Measurements from ENCODE around the gene GRIP1.

GRIP1 gene

DNA sequence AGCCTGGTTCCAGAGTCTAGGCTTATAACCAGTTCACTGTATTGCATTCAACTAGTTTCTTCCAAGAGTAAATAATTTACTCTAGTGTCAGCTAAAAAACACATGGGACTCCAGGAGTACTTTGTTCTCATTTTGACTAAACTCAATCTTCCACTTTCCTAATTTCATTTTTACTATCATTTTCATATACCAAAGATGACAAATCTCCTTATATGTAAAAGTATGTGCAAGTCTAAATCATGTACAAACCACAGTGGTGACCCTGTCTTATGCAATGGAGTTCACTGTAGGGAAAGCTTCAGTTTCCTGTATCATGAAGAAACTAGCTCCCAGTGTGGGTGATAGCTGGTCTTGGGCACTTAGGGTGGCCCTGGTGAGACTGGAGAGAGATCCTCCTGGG is 225.0 kb downstream of the GRIP1 start:
- DNase-seq (ENCODE audit: low read depth in 2 of 2), result no peak

DNA sequence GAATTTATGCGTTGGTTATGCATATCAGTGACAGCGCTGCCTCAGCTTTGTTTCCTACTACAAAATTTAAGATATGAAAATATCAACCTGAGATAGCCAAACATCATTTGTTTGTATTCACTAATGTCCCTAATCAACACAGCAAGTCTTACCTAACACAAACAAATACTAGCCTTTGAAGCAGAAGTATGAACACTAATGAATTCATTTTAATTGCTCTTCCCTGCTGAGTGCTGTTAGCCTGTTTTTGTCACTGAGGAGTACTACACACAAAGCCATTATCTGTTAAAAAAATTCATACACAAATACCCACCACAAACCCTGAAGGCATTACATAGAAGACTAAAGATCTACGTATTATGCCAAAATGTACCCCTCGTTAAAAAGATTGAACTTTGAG is 225.8 kb downstream of the GRIP1 start:
- no peak for DNase-seq (ENCODE audit: low read depth in 2 of 2)

DNA sequence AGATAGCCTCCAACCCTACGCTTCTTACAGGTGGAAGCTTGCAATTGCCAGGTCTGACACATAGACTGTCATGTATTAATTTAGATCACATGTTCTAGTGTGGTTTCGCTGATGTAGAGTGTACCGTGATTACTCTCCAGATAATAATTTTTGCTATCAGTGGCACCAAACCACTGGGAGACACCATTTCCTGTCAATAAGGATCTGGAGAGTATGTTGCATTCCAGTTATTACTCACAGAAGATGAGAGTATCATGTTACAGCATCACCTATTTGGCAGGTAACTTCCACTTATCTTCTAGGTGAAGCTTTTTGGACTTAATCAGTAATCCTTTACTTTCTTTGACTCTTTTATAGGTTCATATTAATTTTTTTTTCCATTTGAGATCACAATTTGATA is 229.3 kb downstream of the GRIP1 start:
- no peak for DNase-seq (ENCODE audit: low read depth in 2 of 2)

DNA sequence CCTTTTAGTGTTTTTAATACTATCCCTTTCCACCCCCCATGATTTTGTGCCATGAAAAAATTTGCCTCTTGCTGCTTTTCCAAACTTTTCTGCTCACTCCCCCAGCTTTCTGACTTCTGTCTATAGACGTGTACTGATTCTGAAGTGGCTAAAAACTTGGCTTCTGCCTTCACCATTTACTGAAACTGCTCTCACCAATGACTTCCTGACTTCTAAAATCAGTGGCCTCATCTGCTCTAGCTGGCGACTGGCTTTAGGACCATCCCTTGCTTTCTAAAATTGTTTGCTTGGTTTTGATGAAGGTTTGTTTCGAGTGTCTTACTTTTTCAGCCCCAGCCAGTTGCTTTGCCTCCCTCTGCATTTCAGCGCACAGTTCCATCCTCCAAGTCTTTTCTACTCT is 231.2 kb downstream of the GRIP1 start:
- DNase-seq (ENCODE audit: low read depth in 2 of 2), result no peak

DNA sequence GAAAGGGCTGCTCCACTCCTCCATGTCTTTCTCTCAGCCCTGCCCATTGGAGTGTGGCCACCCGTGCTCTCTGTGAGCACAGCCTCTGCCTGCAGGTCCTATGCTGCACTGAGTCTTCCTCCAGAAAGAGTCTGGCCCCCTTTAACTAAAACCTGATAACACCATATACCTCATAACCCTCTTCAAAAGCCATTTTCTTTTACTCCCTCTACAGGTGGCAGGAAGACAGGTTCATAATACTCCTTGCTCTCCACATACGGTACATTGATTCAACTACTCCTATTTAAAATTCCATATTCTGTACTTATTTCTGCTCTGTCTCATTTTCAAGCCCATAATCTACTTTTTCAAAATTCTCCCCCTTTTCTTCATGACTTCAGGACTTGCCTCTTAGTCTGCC is 232.6 kb downstream of the GRIP1 start:
- DNase-seq (ENCODE audit: low read depth in 2 of 2), result no peak

DNA sequence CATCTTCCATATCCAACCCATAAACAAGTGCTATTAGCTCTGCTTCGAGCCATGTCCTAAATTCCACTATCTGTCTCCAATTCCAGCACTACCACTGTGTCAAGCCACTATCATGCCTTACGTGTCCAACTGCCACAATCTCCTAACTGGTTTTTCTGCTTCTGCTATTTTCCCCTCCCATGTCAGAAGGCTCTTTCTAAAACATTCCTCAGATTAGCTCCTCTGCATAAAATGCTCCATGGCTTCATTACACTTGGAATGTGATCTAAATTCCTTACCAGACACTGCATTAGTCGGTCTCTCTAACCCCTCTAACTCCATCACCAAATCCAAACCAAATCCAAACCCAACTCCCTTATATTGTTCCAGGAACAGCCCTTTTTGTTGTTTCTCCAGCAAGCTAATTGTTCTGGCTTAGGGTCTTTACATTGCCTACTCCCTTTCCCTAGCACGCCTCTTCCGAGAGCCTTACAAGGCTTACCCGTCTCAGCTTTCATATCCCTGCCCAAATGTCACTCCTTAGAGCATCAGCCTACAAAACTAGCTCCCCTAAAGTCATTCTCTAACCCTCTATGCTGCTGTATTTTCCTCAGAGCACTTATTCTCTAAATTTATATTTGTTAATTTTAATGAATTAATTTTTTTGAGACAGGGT is 236.8 kb downstream of the GRIP1 start:
- no peak for DNase-seq (ENCODE audit: low read depth in 2 of 2)

DNA sequence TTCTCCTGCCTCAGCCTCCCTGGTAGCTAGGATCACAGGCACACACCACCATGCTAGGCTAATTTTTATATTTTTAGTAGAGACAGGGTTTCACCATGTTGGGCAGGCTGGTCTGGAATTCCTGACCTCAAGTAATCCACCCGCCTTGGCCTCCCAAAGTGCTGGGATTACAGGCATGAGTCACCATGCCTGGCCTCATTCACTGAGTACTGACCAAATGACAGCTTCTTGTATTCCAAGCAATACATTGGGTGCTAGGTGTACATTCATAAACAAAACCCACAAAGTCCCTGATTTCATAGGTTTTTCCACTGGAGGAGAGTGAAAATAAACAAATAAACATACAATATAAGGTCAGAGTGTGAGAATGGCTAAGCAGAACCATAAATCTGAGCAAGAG is 240.3 kb downstream of the GRIP1 start:
- no peak for DNase-seq (ENCODE audit: low read depth in 2 of 2)

DNA sequence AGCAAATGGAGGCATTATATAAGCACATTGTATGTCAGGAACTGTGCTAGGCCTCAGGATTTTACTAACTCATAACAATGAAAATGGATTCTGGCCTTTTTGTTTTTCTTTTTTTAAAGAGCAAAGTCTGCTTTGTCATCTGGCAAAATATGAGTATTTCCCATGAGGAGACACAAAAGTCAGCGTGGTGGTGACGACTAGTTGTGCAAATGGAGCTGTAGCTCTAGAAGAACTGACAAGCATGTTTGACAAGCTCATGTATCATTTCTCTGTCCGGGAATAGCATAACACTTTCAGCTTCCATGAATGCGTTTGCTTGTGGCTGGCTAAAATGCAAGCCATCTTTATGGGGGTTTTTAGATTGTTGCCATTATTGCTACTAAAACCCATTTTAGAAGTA is 248.8 kb downstream of the GRIP1 start:
- DNase-seq (ENCODE audit: low read depth in 2 of 2), result no peak

DNA sequence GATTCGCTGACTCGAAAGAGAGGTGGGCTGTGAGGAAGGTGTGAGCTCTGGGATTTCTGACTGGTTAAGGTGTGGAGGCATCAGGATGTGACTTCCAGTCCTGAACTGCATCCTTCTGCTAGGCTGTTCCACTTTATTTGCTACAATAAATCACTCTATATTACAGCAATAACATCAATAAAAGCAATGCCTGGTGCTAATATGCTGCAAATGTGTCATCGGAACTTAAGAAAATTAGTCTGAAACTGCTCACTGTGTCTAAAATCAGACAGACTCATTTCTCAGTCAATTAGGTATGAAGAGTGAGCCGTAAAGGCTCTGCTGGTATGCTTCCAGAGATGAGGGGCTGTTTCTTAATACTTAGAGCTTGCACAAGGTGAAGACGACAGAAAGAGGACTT is 250.0 kb downstream of the GRIP1 start:
- DNase-seq (ENCODE audit: low read depth in 2 of 2), result no peak

DNA sequence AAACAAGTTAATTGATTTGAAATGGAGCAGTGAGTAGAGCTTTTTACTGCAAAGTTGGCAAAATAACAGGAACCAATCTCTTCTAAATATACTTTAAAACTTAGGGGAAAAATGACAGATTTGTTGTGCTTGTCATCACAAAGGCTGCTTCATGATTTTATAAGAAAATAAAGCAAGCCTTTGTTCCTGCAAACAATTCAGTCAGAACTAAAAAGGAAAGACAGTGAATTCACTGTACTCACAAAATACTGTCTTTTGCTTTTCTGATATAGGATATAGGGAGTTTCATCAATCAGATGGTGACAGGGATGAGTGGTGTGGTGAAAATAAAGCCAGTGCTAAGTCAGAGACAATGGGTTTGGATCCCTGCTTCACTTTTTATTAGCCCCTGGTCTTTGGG is 250.6 kb downstream of the GRIP1 start:
- DNase-seq (ENCODE audit: low read depth in 2 of 2), result no peak

DNA sequence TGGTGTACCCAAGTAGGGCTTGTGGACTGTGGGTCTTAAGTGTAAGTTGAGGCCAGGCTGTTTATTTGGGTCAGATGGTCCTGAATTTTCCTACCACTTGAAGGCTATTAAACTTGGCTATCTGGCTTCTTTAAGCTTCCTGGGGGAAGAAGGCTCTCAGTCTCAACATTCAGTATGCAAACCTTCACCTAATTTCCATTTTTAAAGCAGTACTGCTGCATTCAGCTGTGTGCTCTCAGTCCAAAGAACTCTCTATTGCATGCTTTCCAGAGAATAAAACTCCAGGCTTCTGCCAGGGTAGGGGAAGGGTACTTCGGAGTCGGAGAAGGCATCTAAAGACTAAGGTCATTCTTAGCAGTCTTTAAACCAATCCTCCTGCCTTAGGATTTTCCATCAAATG is 252.2 kb downstream of the GRIP1 start:
- no peak for DNase-seq (ENCODE audit: low read depth in 2 of 2)

DNA sequence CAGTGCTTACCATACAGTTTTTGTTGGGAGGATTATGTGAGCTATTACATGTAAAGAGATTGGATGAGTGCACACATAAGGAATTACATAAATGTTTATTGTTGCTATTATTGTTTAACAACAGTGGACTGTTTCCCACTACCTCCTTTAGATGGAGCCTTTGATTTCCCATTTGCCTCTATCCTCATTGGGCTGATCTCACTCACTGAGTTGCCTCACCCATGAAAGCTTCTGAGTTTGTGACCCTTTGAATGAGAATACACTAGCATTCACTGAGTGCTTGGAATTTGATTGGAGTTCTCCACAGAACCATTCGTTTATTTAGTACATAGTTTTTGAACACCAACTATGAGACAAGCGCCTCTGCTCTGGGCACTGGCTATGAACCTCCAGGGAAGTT is 255.6 kb downstream of the GRIP1 start:
- no peak for DNase-seq (ENCODE audit: low read depth in 2 of 2)

DNA sequence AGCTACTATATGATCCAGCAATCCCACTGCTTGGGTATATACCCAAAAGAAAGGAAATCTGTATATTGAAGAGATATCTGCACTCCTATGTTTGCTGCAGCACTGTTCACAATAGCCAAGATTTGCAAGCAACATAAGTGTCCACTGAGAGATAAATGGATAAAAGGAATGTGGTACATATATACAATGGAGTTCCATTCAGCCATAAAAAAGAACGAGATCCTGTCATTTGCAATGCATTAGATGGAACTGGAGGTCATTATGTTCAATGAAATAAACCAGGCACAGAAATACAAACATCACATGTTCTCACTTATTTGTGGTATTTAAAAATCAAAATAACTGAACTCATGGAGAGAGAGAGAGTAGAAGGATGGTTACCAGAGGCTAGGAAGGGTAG is 260.0 kb downstream of the GRIP1 start:
- DNase-seq (ENCODE audit: low read depth in 2 of 2), result no peak

DNA sequence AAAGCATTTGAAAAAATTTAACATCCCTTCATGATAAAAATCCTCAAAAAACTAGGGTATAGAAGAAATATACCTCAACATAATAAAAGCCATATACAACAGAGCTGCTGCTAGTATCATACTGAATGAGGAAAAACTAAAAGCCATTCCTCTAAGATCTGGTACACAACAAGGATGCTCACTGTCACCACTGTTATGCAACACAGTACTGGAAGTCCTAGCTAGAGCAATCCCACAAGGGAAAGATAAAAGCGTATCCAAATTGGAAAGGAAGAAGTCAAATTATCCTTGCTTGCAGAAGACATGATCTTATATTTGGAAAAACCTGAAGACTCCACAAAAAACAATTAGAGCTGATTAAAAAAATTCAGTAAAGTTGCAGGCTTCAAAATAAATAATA is 261.7 kb downstream of the GRIP1 start:
- DNase-seq (ENCODE audit: low read depth in 2 of 2), result no peak

DNA sequence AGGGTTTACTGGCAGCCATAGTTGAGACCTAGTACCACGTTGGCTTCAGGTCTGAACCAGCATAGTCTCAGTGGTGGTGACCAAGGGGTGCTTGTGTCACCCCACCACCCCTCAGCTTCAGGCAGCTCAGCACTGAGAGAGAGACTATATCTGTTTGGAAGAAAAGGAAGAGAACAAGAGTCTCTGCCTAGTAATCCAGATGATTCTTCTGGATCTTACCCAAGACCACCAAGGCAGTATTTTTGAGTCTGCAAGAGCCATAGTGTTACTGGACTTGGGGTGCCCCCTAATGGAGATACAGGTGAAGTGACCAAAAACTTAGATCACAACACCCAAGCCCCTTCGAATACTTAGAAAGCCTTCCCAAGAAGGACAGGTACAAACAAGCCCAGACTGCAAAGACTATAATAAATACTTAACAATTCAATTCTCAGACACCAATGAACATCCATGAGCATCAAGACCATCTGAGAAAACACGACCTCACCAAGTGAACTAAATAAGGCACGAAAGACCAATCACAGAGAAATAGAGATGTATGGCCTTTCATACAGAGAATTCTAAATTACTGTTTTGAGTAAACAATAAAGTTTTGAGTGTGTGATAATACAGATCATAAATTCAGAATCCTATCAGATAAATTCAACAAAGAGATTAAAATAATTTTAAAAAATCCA is 269.5 kb downstream of the GRIP1 start:
- peak; percentile 66 to 73 for DNase-seq (ENCODE audit: low read depth in 2 of 2)

DNA sequence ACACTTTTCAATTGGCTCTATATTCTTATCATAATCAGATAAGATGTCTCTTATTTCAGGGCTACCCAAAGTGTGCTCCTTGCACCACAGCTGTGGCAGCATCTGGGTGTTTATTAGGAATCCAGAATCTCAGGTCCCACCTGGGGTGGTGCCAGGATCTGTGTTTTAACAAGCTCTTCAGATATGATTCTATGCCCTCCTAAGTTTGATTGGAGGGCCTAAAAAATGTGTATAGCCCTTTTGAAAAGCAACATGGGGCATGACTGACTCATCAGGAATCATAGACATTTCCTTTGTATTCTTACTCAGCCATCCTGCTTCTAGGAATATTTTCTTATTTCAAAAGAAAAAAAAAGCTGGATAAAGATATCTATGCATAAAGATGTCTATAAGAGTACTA is 273.5 kb downstream of the GRIP1 start:
- DNase-seq (ENCODE audit: low read depth in 2 of 2), result peak; percentile 23 to 26

DNA sequence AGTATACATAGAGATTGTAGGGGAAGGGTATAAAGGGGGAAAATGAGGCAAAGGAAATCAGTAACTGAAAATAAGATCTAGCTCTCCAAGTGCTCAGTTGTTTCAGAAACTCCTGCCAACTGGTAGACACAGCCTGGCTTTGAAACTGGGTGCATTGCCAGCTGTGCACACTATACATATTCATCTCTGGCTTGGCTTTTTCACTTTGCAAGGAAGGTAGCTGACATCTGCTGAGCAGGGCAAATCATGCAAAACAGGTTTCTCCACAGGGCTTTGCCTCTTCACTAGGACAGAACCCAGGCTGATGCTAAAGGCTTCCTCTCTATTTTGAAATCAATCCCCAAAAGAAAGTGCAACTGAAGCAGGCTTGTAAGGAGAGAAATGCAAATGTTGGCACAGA is 275.1 kb downstream of the GRIP1 start:
- DNase-seq (ENCODE audit: low read depth in 2 of 2), result no peak

DNA sequence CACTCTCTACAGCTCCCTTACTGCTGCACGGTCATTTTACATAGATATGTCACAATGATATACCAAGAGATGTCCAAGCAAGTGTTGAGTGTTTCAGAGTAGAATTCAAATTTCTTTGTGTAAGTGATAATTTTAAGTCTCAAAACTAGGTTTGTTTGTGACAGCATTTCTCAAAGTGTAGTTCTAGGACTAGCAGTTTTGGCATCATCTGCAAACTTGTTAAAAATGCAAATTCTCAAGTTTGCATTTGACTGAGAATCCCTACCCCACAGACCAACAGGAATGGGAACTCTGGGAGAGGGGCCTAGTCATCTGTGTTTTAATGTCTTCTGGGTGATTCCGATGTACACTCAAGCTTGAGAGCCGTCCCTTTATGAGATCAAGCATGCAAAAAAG is 279.0 kb downstream of the GRIP1 start:
- DNase-seq (ENCODE audit: low read depth in 2 of 2), result no peak

DNA sequence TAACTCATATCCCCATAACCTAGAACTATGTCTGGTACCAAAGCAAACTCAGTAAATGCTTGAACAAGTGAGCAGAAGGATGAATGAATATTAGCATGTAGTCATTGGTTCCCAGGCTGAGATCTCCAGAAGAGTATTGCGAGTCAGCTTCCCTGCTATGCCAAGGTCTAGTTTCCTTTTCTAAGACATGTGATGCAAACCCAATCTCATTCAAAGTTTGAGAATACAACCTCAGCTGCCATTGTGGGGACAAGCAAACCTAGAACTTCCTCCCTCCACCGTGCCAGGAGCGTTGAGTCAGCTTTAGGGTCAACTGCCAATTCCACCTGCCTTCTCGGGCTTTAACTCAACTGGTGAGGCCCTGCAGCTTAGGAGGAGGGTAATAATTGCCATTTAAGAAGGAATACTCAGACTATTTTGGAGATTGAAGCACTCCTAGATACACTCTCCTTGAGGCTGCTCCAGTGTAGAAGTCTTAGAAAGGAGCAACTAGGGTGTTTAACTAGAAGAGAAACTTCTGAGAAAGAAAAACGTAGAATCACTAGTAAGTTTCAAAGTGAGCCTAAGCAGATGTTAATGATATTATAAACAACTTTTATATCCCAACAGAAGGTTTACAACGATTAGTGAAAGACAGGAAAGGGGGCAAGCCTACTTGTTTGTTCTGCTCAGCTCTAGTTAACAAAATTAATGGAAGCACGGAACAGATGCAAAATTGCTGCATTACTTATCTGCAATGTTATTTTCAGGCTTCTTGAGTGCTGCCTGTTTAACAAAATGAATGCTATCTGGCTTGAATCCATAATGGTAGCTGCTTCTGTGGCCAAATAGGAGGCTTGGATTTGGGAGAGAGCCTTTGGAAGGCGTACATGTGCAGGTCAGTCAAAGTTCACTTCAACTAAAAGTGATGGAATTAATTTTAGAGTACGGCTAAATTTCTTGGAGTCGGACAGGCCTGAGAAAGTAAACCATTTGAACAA is 279.7 kb downstream of the GRIP1 start:
- DNase-seq (ENCODE audit: low read depth in 2 of 2), result no peak

DNA sequence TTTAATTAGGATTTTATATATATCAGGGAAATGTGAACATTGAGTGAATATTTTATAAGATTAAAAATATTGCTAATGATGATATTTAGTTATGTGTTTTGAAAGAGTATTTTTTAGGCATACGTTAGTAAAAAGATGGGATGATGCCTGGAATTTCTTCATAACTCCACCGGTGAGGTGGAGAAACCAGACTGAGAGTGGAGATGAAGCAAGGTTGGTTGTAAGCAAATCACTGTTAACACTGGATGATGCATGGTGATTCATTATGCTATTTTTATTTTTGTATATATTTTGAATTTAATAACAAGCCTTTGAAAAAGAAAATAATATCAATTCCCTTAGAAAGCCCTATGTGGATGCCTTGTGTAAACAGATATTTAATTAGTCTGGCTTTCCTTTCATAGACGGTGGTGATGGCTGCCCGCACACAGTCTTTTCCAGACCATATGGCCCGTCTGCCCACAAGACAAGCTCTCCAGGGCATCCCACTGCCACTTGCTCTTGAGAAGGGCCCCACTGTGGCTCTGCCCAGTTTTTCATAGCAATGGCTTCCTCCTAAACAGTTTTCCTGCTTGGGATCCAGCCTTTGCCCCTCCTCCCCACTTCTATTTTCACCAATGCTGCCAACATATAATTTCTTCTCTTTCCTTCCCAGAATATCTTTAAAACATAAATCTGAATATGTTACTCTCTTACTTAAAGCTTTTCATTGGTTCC is 281.1 kb downstream of the GRIP1 start:
- no peak for DNase-seq (ENCODE audit: low read depth in 2 of 2)

DNA sequence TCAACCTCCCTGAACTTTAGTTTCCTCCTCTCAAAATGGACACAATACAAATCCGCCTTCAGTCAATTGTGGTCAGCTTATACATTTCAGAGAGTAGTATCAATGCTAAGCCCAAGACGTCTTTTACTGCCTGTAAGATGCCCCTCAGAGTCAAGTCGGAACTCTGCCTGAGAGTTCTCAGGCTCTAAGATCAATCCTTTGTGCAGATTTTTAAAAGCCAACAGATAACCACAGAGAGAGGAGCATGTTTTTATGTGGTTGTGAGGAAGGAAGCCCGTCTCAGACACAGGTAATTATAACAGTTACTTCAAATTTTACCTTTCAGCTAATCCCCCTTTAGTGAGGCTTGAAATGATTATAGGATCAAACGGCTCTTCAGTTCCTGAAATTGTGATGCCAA is 285.0 kb downstream of the GRIP1 start:
- no peak for DNase-seq (ENCODE audit: low read depth in 2 of 2)

DNA sequence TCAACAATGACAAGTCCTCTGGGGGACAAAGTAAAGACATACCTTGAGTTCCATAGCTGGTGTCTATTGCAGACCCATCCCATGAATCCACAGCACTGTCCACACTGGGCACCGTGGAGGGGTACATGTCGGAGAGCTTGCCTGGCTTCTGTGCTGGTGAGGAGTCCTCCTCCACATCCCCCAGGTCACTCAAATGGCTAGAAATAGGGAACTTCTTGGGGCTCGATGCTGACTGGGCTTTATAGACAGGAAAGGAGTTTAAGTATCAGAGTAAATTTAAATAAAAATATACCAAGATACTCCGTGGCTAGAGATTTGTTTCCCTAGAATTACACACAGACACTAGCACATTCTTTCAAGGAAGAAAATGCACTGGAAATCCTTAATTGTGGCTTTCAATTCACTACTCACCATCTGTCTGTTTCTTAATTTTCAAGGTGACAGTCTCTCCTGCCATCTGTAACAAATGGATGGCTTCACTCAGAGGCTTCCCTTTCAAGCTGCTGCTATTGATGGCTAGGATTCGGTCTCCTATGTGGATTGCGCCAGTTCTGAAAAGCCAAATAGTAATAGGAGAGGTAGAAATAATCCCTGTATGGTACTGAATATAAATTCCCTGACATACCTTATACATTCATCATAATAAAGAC is 286.5 kb downstream of the GRIP1 start:
- DNase-seq (ENCODE audit: low read depth in 2 of 2), result no peak

Data from fibroblast of skin of left biceps (primary cell).